22Rv1 (cell line): ENCODE data around the gene UBE3A.

ENCODE experiments used
- ZFX ChIP-seq: fragments of 450-650 bp; IDR thresholded peaks from 2 replicates; pipeline ENCODE4 v1.6.1; 2017; ENCODE audit warnings: antibody characterized with exemption, borderline replicate concordance
- TF ChIP-seq, protein P1 (sequence below): fragments of 450-650 bp; IDR thresholded peaks from 2 replicates; pipeline ENCODE4 v1.5.1; 2017; ENCODE audit warnings: mild to moderate bottlenecking

DNA sequence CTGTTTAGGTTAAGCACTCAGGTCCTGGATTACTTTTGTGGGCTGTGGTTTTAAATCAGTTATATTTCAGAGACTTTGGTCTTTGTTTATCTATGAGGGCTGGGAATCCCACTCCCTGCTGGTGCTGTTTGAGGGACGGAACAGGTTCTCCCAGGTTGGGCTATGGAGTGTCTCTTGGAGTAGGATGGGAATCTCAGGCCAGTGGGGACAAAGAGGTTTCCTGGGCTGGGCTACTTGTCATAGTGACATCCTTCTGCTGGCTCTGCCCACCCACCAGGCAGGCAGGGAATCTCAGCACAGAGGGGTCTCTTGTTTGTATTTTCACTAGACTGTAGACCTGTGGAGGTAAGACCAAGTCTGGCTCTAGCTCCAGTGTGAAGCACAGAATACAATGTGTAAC, 47.2 kb upstream of the UBE3A start:
- TF ChIP-seq, protein P1, sequence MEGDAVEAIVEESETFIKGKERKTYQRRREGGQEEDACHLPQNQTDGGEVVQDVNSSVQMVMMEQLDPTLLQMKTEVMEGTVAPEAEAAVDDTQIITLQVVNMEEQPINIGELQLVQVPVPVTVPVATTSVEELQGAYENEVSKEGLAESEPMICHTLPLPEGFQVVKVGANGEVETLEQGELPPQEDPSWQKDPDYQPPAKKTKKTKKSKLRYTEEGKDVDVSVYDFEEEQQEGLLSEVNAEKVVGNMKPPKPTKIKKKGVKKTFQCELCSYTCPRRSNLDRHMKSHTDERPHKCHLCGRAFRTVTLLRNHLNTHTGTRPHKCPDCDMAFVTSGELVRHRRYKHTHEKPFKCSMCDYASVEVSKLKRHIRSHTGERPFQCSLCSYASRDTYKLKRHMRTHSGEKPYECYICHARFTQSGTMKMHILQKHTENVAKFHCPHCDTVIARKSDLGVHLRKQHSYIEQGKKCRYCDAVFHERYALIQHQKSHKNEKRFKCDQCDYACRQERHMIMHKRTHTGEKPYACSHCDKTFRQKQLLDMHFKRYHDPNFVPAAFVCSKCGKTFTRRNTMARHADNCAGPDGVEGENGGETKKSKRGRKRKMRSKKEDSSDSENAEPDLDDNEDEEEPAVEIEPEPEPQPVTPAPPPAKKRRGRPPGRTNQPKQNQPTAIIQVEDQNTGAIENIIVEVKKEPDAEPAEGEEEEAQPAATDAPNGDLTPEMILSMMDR = no peak
- TF ChIP-seq ZFX = no peak
